GM13977 (cell line): Measurements from ENCODE around the gene DDX1.

Source experiments
- DNase-seq: peaks from one replicate; pipeline ENCODE4 v3.0.0; 2012; ENCODE audit warnings: low spot score
- CTCF ChIP-seq: IDR thresholded peaks from 2 replicates; pipeline ENCODE4 v1.5.1; 2012; ENCODE audit warnings: mild to moderate bottlenecking, control low read depth; ENCODE audit not compliant: insufficient read depth; ENCODE audit errors: extremely low read depth, missing control alignments
- in situ Hi-C: fragments of 300-500 bp; cut with MboI; formaldehyde crosslinking; loops from one replicate; pipeline ENCODE4 v1.12.0; 2022; ENCODE audit warnings: low sequenced_read_pairs, low pct_unique_long_range_greater_than_20kb, mixed read lengths, inconsistent platforms; ENCODE audit not compliant: unreplicated experiment

Gene DDX1

GRCh38 chr2:15568874-15569273, 22.8 kb upstream of the DDX1 start:
- no peak for TF ChIP-seq CTCF
- in situ Hi-C loops, result loop anchor here (25.0 kb wide), 1 partner anchor 382 kb away; no protein-coding TSS in a partner anchor
- no peak for DNase-seq

DNA sequence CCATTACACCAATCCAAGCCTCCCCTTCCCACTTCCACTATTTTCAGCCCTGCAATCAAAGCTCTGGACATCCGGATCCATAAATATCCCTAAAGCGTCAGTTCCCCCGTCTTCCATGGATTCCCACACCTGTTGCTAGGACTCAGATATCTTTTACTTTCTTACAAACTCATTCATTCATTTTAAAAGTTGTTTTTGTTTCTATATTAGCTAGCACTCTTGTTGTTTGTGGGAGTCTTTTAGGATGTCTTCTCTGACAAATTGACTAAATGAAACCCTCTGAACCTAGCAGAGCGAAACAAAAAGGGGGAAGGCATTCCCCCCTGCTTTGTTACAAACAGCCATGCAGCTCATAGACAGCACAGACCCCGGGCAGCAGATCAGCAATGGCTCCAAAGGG, 21.6 kb upstream of the DDX1 start:
- DNase-seq, result no peak
- in situ Hi-C loops, result loop anchor here (25.0 kb wide), 1 partner anchor 383 kb away; no protein-coding TSS in a partner anchor
- no peak for TF ChIP-seq CTCF

DNA sequence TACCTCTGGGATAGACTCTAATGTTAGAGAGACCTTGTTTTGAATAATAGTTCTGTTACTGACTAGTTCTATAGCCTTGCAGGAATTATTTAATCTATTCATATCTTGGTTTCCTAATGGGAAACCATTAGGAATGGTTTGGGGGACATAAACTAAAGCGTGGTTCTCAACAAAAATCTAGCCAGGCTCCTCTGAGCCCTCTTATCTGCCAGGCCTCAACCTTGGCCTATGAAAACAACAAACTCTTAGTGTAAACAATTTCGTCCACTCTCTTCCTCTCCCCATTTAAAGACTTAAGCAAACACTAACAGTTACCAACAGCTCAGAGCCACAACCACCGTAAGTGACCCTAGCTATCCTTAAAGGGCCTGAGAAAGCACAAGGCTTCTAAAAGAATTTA, 19.9 kb upstream of the DDX1 start:
- DNase-seq, result no peak
- no peak for TF ChIP-seq CTCF
- in situ Hi-C loops, result loop anchor here (25.0 kb wide), 1 partner anchor 384 kb away; no protein-coding TSS in a partner anchor

DNA sequence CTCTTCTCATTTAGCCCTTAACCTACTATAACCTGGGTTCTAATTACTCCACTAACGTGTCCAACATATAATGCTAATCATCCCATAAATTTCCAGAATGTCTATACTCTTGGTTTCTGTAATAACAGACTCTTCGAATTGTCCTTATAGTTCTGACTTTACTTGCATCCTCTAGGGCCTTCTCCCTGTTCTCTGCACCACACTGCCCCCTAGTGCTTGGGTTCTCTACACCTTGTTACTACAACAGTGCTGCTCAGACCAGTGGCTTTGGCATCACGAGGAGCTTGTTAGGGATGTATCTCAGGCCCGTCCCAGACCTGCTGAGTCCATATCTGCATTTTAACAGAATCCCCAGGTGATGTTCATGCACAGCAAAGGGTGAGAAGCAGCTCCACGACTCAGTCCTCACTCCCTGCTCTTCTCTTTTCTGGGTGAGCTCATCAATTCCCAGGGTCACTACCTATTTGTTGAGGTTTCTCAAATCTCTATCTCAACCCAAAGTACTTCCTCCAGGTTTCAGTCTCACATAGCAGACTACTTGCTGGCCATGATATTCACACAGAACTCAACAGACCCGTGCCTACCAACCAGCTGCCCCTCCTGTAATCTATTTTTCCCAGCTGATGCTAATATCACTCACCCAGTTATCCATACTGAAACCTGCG, 14.5 kb upstream of the DDX1 start:
- DNase-seq, result peak; percentile 55
- peak; percentile 87 for TF ChIP-seq CTCF
- in situ Hi-C loops, result loop anchor here (25.0 kb wide), 1 partner anchor 1290 kb away; no protein-coding TSS in a partner anchor

DNA sequence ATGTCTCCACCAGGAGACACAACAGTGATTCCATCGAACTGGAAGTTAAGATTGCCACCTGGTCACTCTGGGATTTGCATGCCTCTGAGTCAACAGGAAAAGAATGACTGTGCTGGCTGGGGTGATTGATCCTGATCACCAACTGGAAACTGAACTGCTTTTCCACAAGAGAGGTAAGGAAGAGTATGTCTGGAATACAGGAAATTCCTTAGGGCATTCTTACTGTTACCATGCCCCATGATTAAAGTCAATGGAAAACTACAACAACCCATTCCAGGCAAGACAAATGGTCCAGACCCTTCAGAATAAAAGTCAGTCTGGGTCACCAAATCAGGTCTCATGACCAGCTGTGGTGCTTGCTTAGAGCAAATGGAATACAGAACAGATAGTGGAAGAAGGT, 12.0 kb upstream of the DDX1 start:
- in situ Hi-C loops, result loop anchor here (25.0 kb wide), 1 partner anchor 1292 kb away; no protein-coding TSS in a partner anchor
- DNase-seq, result no peak
- TF ChIP-seq CTCF, result no peak

- in situ Hi-C loops, result loop anchor here (25.0 kb wide), 1 partner anchor 1293 kb away; no protein-coding TSS in a partner anchor
- no peak for TF ChIP-seq CTCF
- no peak for DNase-seq
These were observed 11.2 kb upstream of the DDX1 start for GRCh38 chr2:15580451-15580850.
